GM19455 (cell line): Measurements from ENCODE around the gene TBX10.

Experiments
- ATAC-seq: cut with Tn5 transposase; IDR thresholded peaks from one replicate; pipeline ENCODE4 v1.9.1; 2021; ENCODE audit not compliant: unreplicated experiment

TBX10 gene

GRCh38 chr11:67617243-67617953, 22.2 kb downstream of the TBX10 start:
- no peak for ATAC-seq

- no peak for ATAC-seq
Measured at GRCh38 chr11:67616431-67617242, 22.9 kb downstream of the TBX10 start.

GRCh38 chr11:67615728-67616430, 23.7 kb downstream of the TBX10 start:
- no peak for ATAC-seq

GRCh38 chr11:67614730-67615714, 24.5 kb downstream of the TBX10 start:
- ATAC-seq = no peak

GRCh38 chr11:67613960-67614715, 25.4 kb downstream of the TBX10 start:
- no peak for ATAC-seq

- ATAC-seq = no peak
Measured at GRCh38 chr11:67613313-67613959, 26.1 kb downstream of the TBX10 start.

- no peak for ATAC-seq
Measured at GRCh38 chr11:67612751-67613150, 26.8 kb downstream of the TBX10 start.

GRCh38 chr11:67611704-67612587, 27.6 kb downstream of the TBX10 start:
- ATAC-seq = no peak

GRCh38 chr11:67611165-67611564, 28.4 kb downstream of the TBX10 start:
- no peak for ATAC-seq

GRCh38 chr11:67610302-67610868, 29.2 kb downstream of the TBX10 start:
- no peak for ATAC-seq

GRCh38 chr11:67609316-67609715, 30.2 kb downstream of the TBX10 start:
- ATAC-seq = no peak

GRCh38 chr11:67608486-67608885, 31.1 kb downstream of the TBX10 start:
- no peak for ATAC-seq

GRCh38 chr11:67607507-67607906, 32.1 kb downstream of the TBX10 start:
- no peak for ATAC-seq

GRCh38 chr11:67606492-67607295, 32.9 kb downstream of the TBX10 start, which contains the start of gene NDUFV1:
Gene NDUFV1, plus strand, starts transcription at chr11:67606936. Its CDS starts 69 bp downstream, at chr11:67607005.
- ATAC-seq = peak; percentile 90

GRCh38 chr11:67606093-67606491, 33.5 kb downstream of the TBX10 start:
- ATAC-seq = no peak

GRCh38 chr11:67605231-67606011, 34.1 kb downstream of the TBX10 start:
- ATAC-seq = no peak
